Stimulated activated CD4-positive, alpha-beta T cell treated with anti-CD3 and anti-CD28 coated beads, Interleukin-4, amount 100 ng/mL, for 4 hours (primary cell): Measurements from ENCODE around the gene NDUFA8.
A peak's percentile ranks its signal among the peaks of the same experiment; 100 is the strongest.
"Not testable (repeated sequence)": the region's sequence is repeated elsewhere in the genome, so short reads cannot be mapped to it uniquely, and the experiment has no call there.

Experiments
- DNase-seq, 2 experiments: peaks; one replicate each; pipeline ENCODE4 v3.0.0-alpha.2; 2020

Gene NDUFA8

GRCh38 chr9:122119166-122119521, 40.4 kb downstream of the NDUFA8 start:
- no peak for DNase-seq

- no peak for DNase-seq
Observed at GRCh38 chr9:122118343-122119165, 41.0 kb downstream of the NDUFA8 start.

- not testable (repeated sequence) for DNase-seq
Observed at GRCh38 chr9:122117241-122117640, 42.3 kb downstream of the NDUFA8 start.

GRCh38 chr9:122116448-122117173, 43.0 kb downstream of the NDUFA8 start:
- no peak for DNase-seq

- no peak for DNase-seq
Observed at GRCh38 chr9:122116040-122116439, 43.5 kb downstream of the NDUFA8 start.

- DNase-seq = no peak
Observed at GRCh38 chr9:122115176-122116035, 44.2 kb downstream of the NDUFA8 start.

- no peak for DNase-seq
Observed at GRCh38 chr9:122113574-122113973, 46.0 kb downstream of the NDUFA8 start.

GRCh38 chr9:122112238-122112637, 47.3 kb downstream of the NDUFA8 start:
- DNase-seq = no peak

- DNase-seq = no peak
Observed at GRCh38 chr9:122111413-122112085, 48.0 kb downstream of the NDUFA8 start.

- DNase-seq = no peak
Observed at GRCh38 chr9:122110100-122110833, 49.3 kb downstream of the NDUFA8 start.

GRCh38 chr9:122109035-122109813, 50.4 kb downstream of the NDUFA8 start:
- DNase-seq = no peak

- no peak for DNase-seq
Observed at GRCh38 chr9:122107291-122107805, 52.2 kb downstream of the NDUFA8 start.

GRCh38 chr9:122106576-122106975, 53.0 kb downstream of the NDUFA8 start:
- no peak for DNase-seq

- no peak for DNase-seq
Observed at GRCh38 chr9:122103985-122104384, 55.6 kb downstream of the NDUFA8 start.

GRCh38 chr9:122102156-122102555, 57.4 kb downstream of the NDUFA8 start:
- no peak for DNase-seq

GRCh38 chr9:122100756-122101155, 58.8 kb downstream of the NDUFA8 start:
- no peak for DNase-seq

GRCh38 chr9:122099271-122099869, 60.2 kb downstream of the NDUFA8 start:
- DNase-seq = peak; percentile 65 to 79

- DNase-seq = no peak
Observed at GRCh38 chr9:122097679-122098315, 61.8 kb downstream of the NDUFA8 start.

- DNase-seq = no peak
Observed at GRCh38 chr9:122096620-122097415, 62.8 kb downstream of the NDUFA8 start.
